Fibroblast of lung (primary cell): ENCODE data around the gene FREM2.

Source experiments
- EZH2 ChIP-seq: IDR thresholded peaks from 2 replicates; pipeline ENCODE4 v1.5.1; 2012; ENCODE audit warnings: low read length, control low read depth, mild to moderate bottlenecking; ENCODE audit errors: missing control alignments
- TF ChIP-seq, protein P1 (sequence below), 2 donors: IDR thresholded peaks in 1 of 2; conservative IDR thresholded peaks in 1 of 2; 1 replicate in 1 of 2; 2 replicates in 1 of 2; pipeline ENCODE4 v1.5.1; 2011 to 2012; ENCODE audit warnings: low read length in 2 of 2, control low read depth in 1 of 2, inconsistent platforms in 1 of 2, low read depth in 1 of 2, mild to moderate bottlenecking in 1 of 2

- TF ChIP-seq, protein P1, sequence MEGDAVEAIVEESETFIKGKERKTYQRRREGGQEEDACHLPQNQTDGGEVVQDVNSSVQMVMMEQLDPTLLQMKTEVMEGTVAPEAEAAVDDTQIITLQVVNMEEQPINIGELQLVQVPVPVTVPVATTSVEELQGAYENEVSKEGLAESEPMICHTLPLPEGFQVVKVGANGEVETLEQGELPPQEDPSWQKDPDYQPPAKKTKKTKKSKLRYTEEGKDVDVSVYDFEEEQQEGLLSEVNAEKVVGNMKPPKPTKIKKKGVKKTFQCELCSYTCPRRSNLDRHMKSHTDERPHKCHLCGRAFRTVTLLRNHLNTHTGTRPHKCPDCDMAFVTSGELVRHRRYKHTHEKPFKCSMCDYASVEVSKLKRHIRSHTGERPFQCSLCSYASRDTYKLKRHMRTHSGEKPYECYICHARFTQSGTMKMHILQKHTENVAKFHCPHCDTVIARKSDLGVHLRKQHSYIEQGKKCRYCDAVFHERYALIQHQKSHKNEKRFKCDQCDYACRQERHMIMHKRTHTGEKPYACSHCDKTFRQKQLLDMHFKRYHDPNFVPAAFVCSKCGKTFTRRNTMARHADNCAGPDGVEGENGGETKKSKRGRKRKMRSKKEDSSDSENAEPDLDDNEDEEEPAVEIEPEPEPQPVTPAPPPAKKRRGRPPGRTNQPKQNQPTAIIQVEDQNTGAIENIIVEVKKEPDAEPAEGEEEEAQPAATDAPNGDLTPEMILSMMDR (conservative IDR thresholded peaks at IDR 0.05 in 1 of 2, IDR thresholded peaks at IDR 0.05 in 1 of 2; ENCODE audit: low read depth in 1 of 2, low read length in 2 of 2): no peak
- no peak for TF ChIP-seq EZH2
Observed at GRCh38 chr13:38871275-38871674, 184.4 kb downstream of the FREM2 start.
